ENCODE results near the gene PABPN1. TPM values are rescaled to one million over a fixed set of nuclear protein-coding genes. Genes with fewer than 3 reads are reported as not detected.
A peak's percentile ranks its signal among the peaks of the same experiment; 100 is the strongest.

Gene PABPN1
- total and polyA plus RNA-seq, 9 of the 15 experiments (the other 6 are each of a cell fraction or from before 2014, with no cell fraction given) = 32.6 to 388 (median 178) TPM

- peak in 1 of 3 experiments; percentile 47; a peak in 1 of 6 replicates for TF ChIP-seq ZBTB11 (CRISPR knock-in tag; IDR thresholded peaks at IDR 0.05)
- TF ChIP-seq ATF6 (CRISPR knock-in tag; IDR thresholded peaks at IDR 0.05) = peak; percentile 66; the same call in 1 of the 2 replicates
- peak; percentile 90; the same call in 1 of the 2 replicates for TF ChIP-seq NBN (IDR thresholded peaks at IDR 0.05; ENCODE audit: low read depth)
- TF ChIP-seq DMBX1 (CRISPR knock-in tag; IDR thresholded peaks at IDR 0.05; ENCODE audit: borderline replicate concordance) = no peak
- TF ChIP-seq TRIM25 (IDR thresholded peaks at IDR 0.05; ENCODE audit: borderline replicate concordance) = no peak
- TF ChIP-seq RBBP5 (IDR thresholded peaks at IDR 0.05; ENCODE audit: borderline replicate concordance, insufficient read depth, low read length, poor library complexity, severe bottlenecking) = peak; percentile 79
- TF ChIP-seq MEF2D (tag; conservative IDR thresholded peaks at IDR 0.05; ENCODE audit: low read depth) = no peak
- TF ChIP-seq HNRNPUL1 (IDR thresholded peaks at IDR 0.05; ENCODE audit: low read length) = no peak
- TF ChIP-seq RB1 (IDR thresholded peaks at IDR 0.05; ENCODE audit: low read depth) = peak; percentile 58; the same call in 1 of the 2 replicates
- no peak for TF ChIP-seq ZNF121 (CRISPR knock-in tag; conservative IDR thresholded peaks at IDR 0.05)
- TF ChIP-seq KLF1 (tag; IDR thresholded peaks at IDR 0.05) = no peak; the same call in 1 of the 2 replicates
- TF ChIP-seq RERE (CRISPR knock-in tag; IDR thresholded peaks at IDR 0.05; ENCODE audit: borderline replicate concordance) = no peak
- no peak for TF ChIP-seq HMG20A (CRISPR knock-in tag; conservative IDR thresholded peaks at IDR 0.05)
Measured at GRCh38 chr14:23306412-23307145, 14.7 kb upstream of the PABPN1 start, which contains the start of gene BCL2L2 (continued).

Measured in K562 (cell line).